Panc1 (cell line): Measurements from ENCODE around the gene ALG14.

Experiments used
- TCF7L2 ChIP-seq: IDR thresholded peaks from 2 replicates; pipeline ENCODE4 v1.6.1; 2011; ENCODE audit warnings: mild to moderate bottlenecking, low read depth, low read length, inconsistent platforms
- TF ChIP-seq, protein P1 (sequence below): fragments of 450-650 bp; IDR thresholded peaks from 2 replicates; pipeline ENCODE4 v1.5.1; 2017; ENCODE audit warnings: mild to moderate bottlenecking
- TF ChIP-seq, protein P2 (sequence below), 2 experiments: IDR thresholded peaks; 2 replicates each; pipeline ENCODE4 v1.6.1; 2011 to 2012; ENCODE audit warnings: low read depth in 2 of 2, control low read depth in 1 of 2, low read length in 1 of 2, mild to moderate bottlenecking in 1 of 2, moderate library complexity in 1 of 2; ENCODE audit not compliant: insufficient read depth in 1 of 2

DNA sequence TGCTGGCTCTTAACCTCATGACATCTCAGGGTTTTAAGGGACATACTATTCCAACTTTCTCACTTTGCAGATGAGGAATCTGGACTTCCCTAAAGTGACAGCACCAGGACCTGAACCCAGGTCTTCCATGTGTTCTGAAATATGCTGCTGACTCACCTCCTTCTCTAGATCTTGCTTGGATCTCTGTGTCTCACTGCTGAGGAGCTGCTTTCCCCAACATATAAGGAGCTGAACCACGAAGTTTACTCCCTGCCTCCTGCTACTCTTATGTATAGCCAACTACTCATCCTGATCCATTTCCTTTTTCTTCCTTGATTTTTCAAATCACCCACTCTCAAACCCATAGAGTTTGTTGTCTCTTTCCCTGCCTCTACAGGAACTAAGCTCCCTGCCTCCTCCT, 38.2 kb downstream of the ALG14 start:
- TF ChIP-seq TCF7L2, result no peak
- TF ChIP-seq, protein P1, sequence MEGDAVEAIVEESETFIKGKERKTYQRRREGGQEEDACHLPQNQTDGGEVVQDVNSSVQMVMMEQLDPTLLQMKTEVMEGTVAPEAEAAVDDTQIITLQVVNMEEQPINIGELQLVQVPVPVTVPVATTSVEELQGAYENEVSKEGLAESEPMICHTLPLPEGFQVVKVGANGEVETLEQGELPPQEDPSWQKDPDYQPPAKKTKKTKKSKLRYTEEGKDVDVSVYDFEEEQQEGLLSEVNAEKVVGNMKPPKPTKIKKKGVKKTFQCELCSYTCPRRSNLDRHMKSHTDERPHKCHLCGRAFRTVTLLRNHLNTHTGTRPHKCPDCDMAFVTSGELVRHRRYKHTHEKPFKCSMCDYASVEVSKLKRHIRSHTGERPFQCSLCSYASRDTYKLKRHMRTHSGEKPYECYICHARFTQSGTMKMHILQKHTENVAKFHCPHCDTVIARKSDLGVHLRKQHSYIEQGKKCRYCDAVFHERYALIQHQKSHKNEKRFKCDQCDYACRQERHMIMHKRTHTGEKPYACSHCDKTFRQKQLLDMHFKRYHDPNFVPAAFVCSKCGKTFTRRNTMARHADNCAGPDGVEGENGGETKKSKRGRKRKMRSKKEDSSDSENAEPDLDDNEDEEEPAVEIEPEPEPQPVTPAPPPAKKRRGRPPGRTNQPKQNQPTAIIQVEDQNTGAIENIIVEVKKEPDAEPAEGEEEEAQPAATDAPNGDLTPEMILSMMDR, result no peak
- TF ChIP-seq, protein P2, sequence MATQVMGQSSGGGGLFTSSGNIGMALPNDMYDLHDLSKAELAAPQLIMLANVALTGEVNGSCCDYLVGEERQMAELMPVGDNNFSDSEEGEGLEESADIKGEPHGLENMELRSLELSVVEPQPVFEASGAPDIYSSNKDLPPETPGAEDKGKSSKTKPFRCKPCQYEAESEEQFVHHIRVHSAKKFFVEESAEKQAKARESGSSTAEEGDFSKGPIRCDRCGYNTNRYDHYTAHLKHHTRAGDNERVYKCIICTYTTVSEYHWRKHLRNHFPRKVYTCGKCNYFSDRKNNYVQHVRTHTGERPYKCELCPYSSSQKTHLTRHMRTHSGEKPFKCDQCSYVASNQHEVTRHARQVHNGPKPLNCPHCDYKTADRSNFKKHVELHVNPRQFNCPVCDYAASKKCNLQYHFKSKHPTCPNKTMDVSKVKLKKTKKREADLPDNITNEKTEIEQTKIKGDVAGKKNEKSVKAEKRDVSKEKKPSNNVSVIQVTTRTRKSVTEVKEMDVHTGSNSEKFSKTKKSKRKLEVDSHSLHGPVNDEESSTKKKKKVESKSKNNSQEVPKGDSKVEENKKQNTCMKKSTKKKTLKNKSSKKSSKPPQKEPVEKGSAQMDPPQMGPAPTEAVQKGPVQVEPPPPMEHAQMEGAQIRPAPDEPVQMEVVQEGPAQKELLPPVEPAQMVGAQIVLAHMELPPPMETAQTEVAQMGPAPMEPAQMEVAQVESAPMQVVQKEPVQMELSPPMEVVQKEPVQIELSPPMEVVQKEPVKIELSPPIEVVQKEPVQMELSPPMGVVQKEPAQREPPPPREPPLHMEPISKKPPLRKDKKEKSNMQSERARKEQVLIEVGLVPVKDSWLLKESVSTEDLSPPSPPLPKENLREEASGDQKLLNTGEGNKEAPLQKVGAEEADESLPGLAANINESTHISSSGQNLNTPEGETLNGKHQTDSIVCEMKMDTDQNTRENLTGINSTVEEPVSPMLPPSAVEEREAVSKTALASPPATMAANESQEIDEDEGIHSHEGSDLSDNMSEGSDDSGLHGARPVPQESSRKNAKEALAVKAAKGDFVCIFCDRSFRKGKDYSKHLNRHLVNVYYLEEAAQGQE (IDR thresholded peaks at IDR 0.05; ENCODE audit: insufficient read depth in 1 of 2, low read depth in 2 of 2, low read length in 1 of 2), result no peak
